ENCODE measurements around the gene MRPL14. TPM values are rescaled to one million over a fixed set of nuclear protein-coding genes. Genes with fewer than 3 reads are reported as not detected.

MRPL14 gene
- 23.5 and 52.8 TPM in 2 replicates for total RNA-seq (ENCODE audit: low replicate concordance)

GRCh38 chr6:44127186-44128019, at the start of gene MRPL14, which contains the start of gene TMEM63B:
Gene MRPL14 (minus strand): TSS chr6:44127452. CDS start chr6:44116611, 10,841 bp downstream.
Gene TMEM63B (plus strand): TSS chr6:44127554. CDS start chr6:44134585, 7,031 bp downstream.

GRCh38 chr6:44158770-44159228, 31.5 kb upstream of the MRPL14 start, which contains the start of gene CAPN11:
Gene CAPN11 (plus strand): TSS chr6:44158820. CDS start chr6:44158849, 29 bp downstream.

Other genes with a start within 250 kb of the MRPL14 start
- gene TMEM63B, start 102 bp upstream of the MRPL14 start, total RNA-seq (ENCODE audit: low replicate concordance), result 14.3 and 24.2 TPM in 2 replicates
- gene CAPN11, start 31.4 kb upstream of the MRPL14 start, total RNA-seq (ENCODE audit: low replicate concordance), result not detected in 2 replicates
- 0.12 TPM in 1 of 2 replicates, not detected in the other for gene MYMX, start 89.5 kb upstream of the MRPL14 start, total RNA-seq (ENCODE audit: low replicate concordance)
- gene SLC29A1, start 96.1 kb upstream of the MRPL14 start, total RNA-seq (ENCODE audit: low replicate concordance), result 12.3 and 14.6 TPM in 2 replicates
- 367 and 497 TPM in 2 replicates for gene HSP90AB1, start 119.6 kb upstream of the MRPL14 start, total RNA-seq (ENCODE audit: low replicate concordance)
- 38.3 and 79.5 TPM in 2 replicates for gene SLC35B2, start 130.1 kb upstream of the MRPL14 start, total RNA-seq (ENCODE audit: low replicate concordance)
- 1.5 and 4.8 TPM in 2 replicates for gene NFKBIE, start 138.1 kb upstream of the MRPL14 start, total RNA-seq (ENCODE audit: low replicate concordance)
- gene TMEM151B, start 143.0 kb upstream of the MRPL14 start, total RNA-seq (ENCODE audit: low replicate concordance), result not detected in 2 replicates
- gene AARS2, start 185.9 kb upstream of the MRPL14 start, total RNA-seq (ENCODE audit: low replicate concordance), result 13.1 and 14.4 TPM in 2 replicates
- not detected in 2 replicates for gene SPATS1, start 215.2 kb upstream of the MRPL14 start, total RNA-seq (ENCODE audit: low replicate concordance)

All from smooth muscle cell of the coronary artery (primary cell).